Immature natural killer cell (primary cell): Measurements from ENCODE around the gene SYNPR. TPM values are rescaled to one million over a fixed set of nuclear protein-coding genes. Genes with fewer than 3 reads are reported as not detected.

Source experiments
- DNase-seq, 3 donors: peaks; one replicate each; pipeline ENCODE4 v3.0.0; 2022; ENCODE audit warnings: mixed read lengths in 1 of 3
- H3K27ac Mint-ChIP-seq, 6 donors: one replicate each; pipeline ENCODE4 v1.8.0; 2020; ENCODE audit warnings: mixed read lengths in 6 of 6, mild to moderate bottlenecking in 5 of 6, inconsistent platforms in 4 of 6, moderate library complexity in 3 of 6
- H3K27me3 Mint-ChIP-seq, 3 donors: one replicate each; pipeline ENCODE4 v1.8.0; 2020 to 2021; ENCODE audit warnings: low read depth in 3 of 3, mild to moderate bottlenecking in 3 of 3, mixed read lengths in 3 of 3, moderate library complexity in 3 of 3, inconsistent platforms in 1 of 3
- H3K36me3 Mint-ChIP-seq, 3 donors: one replicate each; pipeline ENCODE4 v1.8.0; 2020; ENCODE audit warnings: mixed read lengths in 3 of 3, inconsistent platforms in 2 of 3, mild to moderate bottlenecking in 2 of 3
- H3K4me1 Mint-ChIP-seq, 2 donors: one replicate each; pipeline ENCODE4 v1.8.0; 2020; ENCODE audit warnings: inconsistent platforms in 2 of 2, mild to moderate bottlenecking in 2 of 2, mixed read lengths in 2 of 2, moderate library complexity in 1 of 2
- H3K4me3 Mint-ChIP-seq, 5 donors: one replicate each; pipeline ENCODE4 v1.8.0; 2020; ENCODE audit warnings: mild to moderate bottlenecking in 5 of 5, mixed read lengths in 5 of 5, inconsistent platforms in 3 of 5, moderate library complexity in 3 of 5
- H3K9me3 Mint-ChIP-seq, 6 donors: one replicate each; pipeline ENCODE4 v1.8.0; 2020; ENCODE audit warnings: mild to moderate bottlenecking in 6 of 6, mixed read lengths in 6 of 6, inconsistent platforms in 4 of 6, moderate library complexity in 3 of 6
- polyA plus RNA-seq, 3 donors: library from polyadenylated mRNA; unstranded; fragments of 300-500 nt; fragmentation: Illumina TruSeq; gene quantifications; one replicate each; pipeline ENCODE4 v1.2.3, GENCODE V29; 2021

Gene SYNPR
- polyA plus RNA-seq, 3 donors from 2014 or later: not detected

GRCh38 chr3:63474828-63475518, 196.9 kb downstream of the SYNPR start:
- no peak overlapping the region for H3K4me3 Mint-ChIP-seq

DNA sequence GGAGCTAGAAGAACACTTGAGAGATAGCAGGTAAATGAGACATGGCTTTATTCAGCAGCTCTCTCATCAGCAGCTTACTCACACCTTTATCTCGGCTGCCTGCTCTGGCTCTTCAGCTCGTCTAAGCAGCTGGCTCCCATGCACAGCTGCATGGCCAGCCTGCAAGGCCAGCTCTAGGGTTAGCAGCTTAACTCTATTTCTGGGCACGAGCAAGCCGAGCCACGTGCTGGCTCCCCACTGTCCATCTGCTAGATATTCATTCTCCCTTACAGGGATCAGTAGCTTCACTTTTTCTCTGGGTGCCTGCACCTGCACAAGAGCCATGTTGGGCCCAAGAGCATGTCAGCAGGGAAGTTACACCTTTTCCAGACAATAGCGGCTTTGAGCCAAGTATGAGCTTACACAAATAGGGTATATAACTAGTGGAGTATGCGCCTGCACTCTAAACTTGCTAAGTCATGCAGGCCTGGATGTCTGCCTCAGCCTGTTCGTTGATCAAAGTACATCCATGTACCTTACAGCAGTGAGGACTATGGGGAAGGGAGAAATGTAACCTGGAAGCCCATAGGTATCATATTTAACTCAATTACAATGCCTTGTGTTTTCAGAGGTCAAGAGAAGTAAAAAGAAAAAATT, 199.5 kb downstream of the SYNPR start:
- Mint-ChIP-seq H3K4me3 (no peak overlapping the region), H3K36me3 (no peaks in the 10 kb centered on the region), H3K4me1 (no peaks in the 10 kb centered on the region), H3K27ac (no peak overlapping the region), H3K9me3 (peaks cover 0 to 24% (median 5%) of the 10 kb centered on the region in 6 donors), H3K27me3 (peaks cover 0 to 1% (median 0%) of the 10 kb centered on the region in 3 donors)
- DNase-seq: no peak

More at GRCh38 chr3:63474828-63475518, 196.9 kb downstream of the SYNPR start:
- Mint-ChIP-seq H3K9me3 (peaks cover 0 to 25% (median 5%) of the 10 kb centered on the region in 6 donors), H3K27ac (no peak overlapping the region), H3K27me3 (peaks cover 0 to 1% (median 0%) of the 10 kb centered on the region in 3 donors), H3K36me3 (no peaks in the 10 kb centered on the region), H3K4me1 (no peaks in the 10 kb centered on the region)
- DNase-seq: no peak

- Mint-ChIP-seq H3K27me3 (peaks cover 0 to 1% (median 0%) of the 10 kb centered on the region in 3 donors), H3K4me1 (no peaks in the 10 kb centered on the region), H3K27ac (no peak overlapping the region), H3K36me3 (no peaks in the 10 kb centered on the region), H3K4me3 (no peak overlapping the region), H3K9me3 (peaks cover 0 to 10% (median 1%) of the 10 kb centered on the region in 6 donors)
- no peak for DNase-seq
Observed at GRCh38 chr3:63478990-63479660, 201.0 kb downstream of the SYNPR start.

GRCh38 chr3:63479661-63480035, 201.5 kb downstream of the SYNPR start:
- H3K36me3 Mint-ChIP-seq: no peaks in the 10 kb centered on the region

DNA sequence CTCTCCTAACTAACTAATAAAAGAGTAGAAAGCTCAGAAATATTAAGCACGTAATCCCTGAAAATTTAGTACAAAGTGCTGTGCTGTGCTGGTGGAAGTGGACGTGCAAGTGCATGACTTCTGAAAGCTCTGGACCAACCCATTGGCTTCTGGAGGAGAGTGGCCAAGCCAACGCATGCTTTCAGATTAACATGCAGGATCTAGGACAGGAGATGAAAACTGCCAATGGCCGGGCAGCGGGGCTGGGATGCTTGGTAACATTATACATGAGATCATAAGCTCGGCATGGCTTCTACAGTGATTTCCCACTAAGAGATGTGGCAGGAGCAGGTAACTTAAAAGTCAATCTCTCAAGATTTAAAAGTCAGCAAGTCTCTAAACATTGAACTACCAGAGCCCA, 203.5 kb downstream of the SYNPR start:
- no peaks in the 10 kb centered on the region for H3K9me3 Mint-ChIP-seq
- no peak overlapping the region for H3K27ac Mint-ChIP-seq
- H3K36me3 Mint-ChIP-seq: no peaks in the 10 kb centered on the region
- H3K4me1 Mint-ChIP-seq: no peaks in the 10 kb centered on the region
- no peak overlapping the region for H3K4me3 Mint-ChIP-seq
- no peak for DNase-seq
- H3K27me3 Mint-ChIP-seq: peaks cover 0 to 1% (median 0%) of the 10 kb centered on the region in 3 donors

More at GRCh38 chr3:63479661-63480035, 201.5 kb downstream of the SYNPR start:
- Mint-ChIP-seq H3K9me3 (peaks cover 0 to 5% (median 1%) of the 10 kb centered on the region in 6 donors), H3K4me1 (no peaks in the 10 kb centered on the region), H3K27me3 (peaks cover 0 to 1% (median 0%) of the 10 kb centered on the region in 3 donors), H3K27ac (no peak overlapping the region), H3K4me3 (no peak overlapping the region)
- DNase-seq: no peak

DNA sequence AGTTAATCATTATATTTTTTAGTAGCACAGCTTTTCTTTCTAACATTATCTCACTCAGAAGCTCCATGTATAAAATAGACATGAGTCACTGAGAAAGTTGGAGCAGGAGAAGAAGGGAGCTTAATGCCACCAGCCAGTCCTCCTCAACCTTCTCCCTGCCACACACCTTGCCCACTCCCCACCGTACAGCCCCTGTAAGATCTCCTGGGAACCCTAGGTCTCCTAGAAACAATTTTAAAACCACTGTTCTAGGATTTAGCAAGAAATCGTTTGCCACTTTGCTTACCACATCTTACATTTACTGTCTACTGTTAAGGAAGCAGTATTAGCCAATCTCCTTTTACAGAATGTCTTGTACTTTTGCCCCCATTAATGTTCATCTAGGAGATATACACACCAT, 204.2 kb downstream of the SYNPR start:
- DNase-seq: no peak
- Mint-ChIP-seq H3K27me3 (peaks cover 0 to 1% (median 0%) of the 10 kb centered on the region in 3 donors), H3K4me1 (no peaks in the 10 kb centered on the region), H3K27ac (no peak overlapping the region), H3K9me3 (no peaks in the 10 kb centered on the region), H3K4me3 (no peak overlapping the region), H3K36me3 (no peaks in the 10 kb centered on the region)

- H3K4me1 Mint-ChIP-seq: no peaks in the 10 kb centered on the region
- no peaks in the 10 kb centered on the region for H3K27me3 Mint-ChIP-seq
- H3K9me3 Mint-ChIP-seq: peaks cover 0 to 23% (median 4%) of the 10 kb centered on the region in 6 donors
- no peak overlapping the region for H3K27ac Mint-ChIP-seq
- DNase-seq: no peak
- no peaks in the 10 kb centered on the region for H3K36me3 Mint-ChIP-seq
- no peak overlapping the region for H3K4me3 Mint-ChIP-seq
Observed at GRCh38 chr3:63492464-63492863, 214.4 kb downstream of the SYNPR start.

GRCh38 chr3:63493101-63493500, 215.0 kb downstream of the SYNPR start:
- H3K9me3 Mint-ChIP-seq: peaks cover 0 to 23% (median 4%) of the 10 kb centered on the region in 6 donors
- no peaks in the 10 kb centered on the region for H3K36me3 Mint-ChIP-seq
- no peak overlapping the region for H3K4me3 Mint-ChIP-seq
- H3K4me1 Mint-ChIP-seq: no peaks in the 10 kb centered on the region
- no peak for DNase-seq
- no peaks in the 10 kb centered on the region for H3K27me3 Mint-ChIP-seq
- H3K27ac Mint-ChIP-seq: no peak overlapping the region

DNA sequence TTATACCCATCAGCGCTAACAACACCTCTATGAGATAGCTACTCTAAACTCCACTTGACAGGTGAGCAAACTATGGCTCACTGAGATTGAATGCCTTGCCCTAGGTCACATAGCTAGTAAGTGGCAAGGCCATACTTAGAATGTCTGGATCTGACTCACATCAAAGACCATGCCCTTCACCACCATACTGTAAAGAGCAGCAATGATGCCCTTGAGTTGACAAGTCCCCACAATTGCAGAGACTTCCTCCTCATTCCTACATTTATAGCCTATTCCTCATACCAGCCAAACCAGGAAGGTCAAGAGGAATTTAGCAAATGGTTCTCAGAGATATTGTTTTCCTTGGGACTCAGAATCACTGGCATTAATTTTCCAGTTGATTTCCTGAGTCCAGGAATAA, 216.5 kb downstream of the SYNPR start:
- Mint-ChIP-seq H3K27ac (no peak overlapping the region), H3K36me3 (no peaks in the 10 kb centered on the region), H3K4me1 (no peaks in the 10 kb centered on the region), H3K9me3 (peaks cover 3 to 27% (median 5%) of the 10 kb centered on the region in 6 donors), H3K27me3 (no peaks in the 10 kb centered on the region), H3K4me3 (no peak overlapping the region)
- DNase-seq: no peak

- Mint-ChIP-seq H3K27me3 (no peaks in the 10 kb centered on the region), H3K4me1 (no peaks in the 10 kb centered on the region), H3K36me3 (no peaks in the 10 kb centered on the region), H3K27ac (no peak overlapping the region), H3K4me3 (no peak overlapping the region), H3K9me3 (peaks cover 0 to 11% (median 3%) of the 10 kb centered on the region in 6 donors)
- DNase-seq: no peak
Observed at GRCh38 chr3:63497641-63498040, 219.5 kb downstream of the SYNPR start.

DNA sequence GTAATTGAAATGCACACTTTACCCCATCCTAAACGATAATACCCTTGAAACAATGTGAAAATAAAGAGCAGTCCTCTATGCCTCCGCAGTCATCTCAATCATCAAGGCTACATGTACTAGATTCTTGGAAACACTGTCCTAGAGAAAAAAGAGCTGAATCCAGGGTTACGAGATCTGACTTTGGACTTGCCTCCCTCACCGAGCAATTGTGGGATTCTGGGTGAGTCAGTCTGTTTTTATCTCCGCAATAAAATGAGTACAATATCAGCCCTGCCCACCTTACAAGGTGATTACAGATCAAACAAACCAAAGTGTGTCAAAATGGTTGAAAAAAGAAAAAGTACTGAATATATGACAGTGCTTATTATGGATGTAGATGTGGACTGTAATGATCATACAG, 222.1 kb downstream of the SYNPR start:
- H3K27me3 Mint-ChIP-seq: no peaks in the 10 kb centered on the region
- H3K9me3 Mint-ChIP-seq: peaks cover 0 to 11% (median 4%) of the 10 kb centered on the region in 6 donors
- no peaks in the 10 kb centered on the region for H3K4me1 Mint-ChIP-seq
- DNase-seq: no peak
- no peaks in the 10 kb centered on the region for H3K36me3 Mint-ChIP-seq
- no peak overlapping the region for H3K27ac Mint-ChIP-seq
- no peak overlapping the region for H3K4me3 Mint-ChIP-seq

- peaks cover 0 to 5% (median 1%) of the 10 kb centered on the region in 6 donors for H3K9me3 Mint-ChIP-seq
- H3K4me1 Mint-ChIP-seq: no peaks in the 10 kb centered on the region
- no peak for DNase-seq
- no peaks in the 10 kb centered on the region for H3K27me3 Mint-ChIP-seq
- no peak overlapping the region for H3K27ac Mint-ChIP-seq
- no peaks in the 10 kb centered on the region for H3K36me3 Mint-ChIP-seq
- no peak overlapping the region for H3K4me3 Mint-ChIP-seq
Observed at GRCh38 chr3:63508305-63508704, 230.2 kb downstream of the SYNPR start.

DNA sequence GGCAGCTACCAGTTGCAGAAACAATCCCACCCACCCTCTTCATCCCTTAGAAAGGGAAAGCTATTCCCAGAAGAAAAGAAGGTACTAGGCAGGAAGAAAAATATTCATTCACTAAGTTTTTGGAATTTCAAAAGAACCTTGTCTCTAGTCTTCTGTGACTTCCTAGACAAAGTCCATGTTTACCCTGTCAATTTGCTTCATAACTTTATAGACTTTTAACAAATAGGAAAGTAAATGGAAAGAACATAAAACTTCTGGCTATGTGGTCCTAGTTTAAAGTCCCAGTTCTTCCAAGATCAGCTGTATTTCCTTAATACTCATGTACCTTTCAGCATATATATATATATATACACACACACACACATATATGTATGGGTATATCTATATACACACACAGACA, 230.7 kb downstream of the SYNPR start:
- Mint-ChIP-seq H3K27ac (no peak overlapping the region), H3K9me3 (peaks cover 0 to 5% (median 1%) of the 10 kb centered on the region in 6 donors), H3K36me3 (no peaks in the 10 kb centered on the region), H3K4me1 (no peaks in the 10 kb centered on the region), H3K27me3 (no peaks in the 10 kb centered on the region), H3K4me3 (no peak overlapping the region)
- DNase-seq: no peak

GRCh38 chr3:63513791-63514190, 235.7 kb downstream of the SYNPR start:
- DNase-seq: no peak
- Mint-ChIP-seq H3K4me3 (no peak overlapping the region), H3K27ac (no peak overlapping the region), H3K36me3 (no peaks in the 10 kb centered on the region), H3K27me3 (no peaks in the 10 kb centered on the region), H3K9me3 (peaks cover 0 to 2% (median 2%) of the 10 kb centered on the region in 6 donors), H3K4me1 (no peaks in the 10 kb centered on the region)
